Retinal pigment epithelial cell (primary cell): ENCODE data around the gene POLR2J3.
A peak's percentile ranks its signal among the peaks of the same experiment; 100 is the strongest.
"Not testable (repeated sequence)": the region's sequence is repeated elsewhere in the genome, so short reads cannot be mapped to it uniquely, and the experiment has no call there.

ENCODE experiments used
- DNase-seq: peaks from one replicate; pipeline ENCODE4 v3.0.0-alpha.2; 2010; ENCODE audit warnings: low read depth
- H3K4me3 ChIP-seq: 2 replicates; pipeline ENCODE4 v1.5.1; 2011; ENCODE audit warnings: mild to moderate bottlenecking, low read length, control low read depth, moderate library complexity
- CTCF ChIP-seq: conservative IDR thresholded peaks from 2 replicates; pipeline ENCODE4 v1.5.1; 2011; ENCODE audit warnings: low read depth, low read length, control low read depth, inconsistent platforms

POLR2J3 gene

GRCh38 chr7:102572261-102573239 is at the start of gene POLR2J3:
Gene POLR2J3, minus strand, starts transcription at chr7:102572583. Its CDS starts 62 bp downstream, at chr7:102572521.
- TF ChIP-seq CTCF, result peak; percentile 13
- H3K4me3 ChIP-seq, result peak within 1 kb of the TSS; percentile 58
- not testable (repeated sequence) for DNase-seq

GRCh38 chr7:102618122-102618521 is 45.7 kb upstream of the POLR2J3 start:
- H3K4me3 ChIP-seq, DNase-seq: not testable (repeated sequence)

- H3K4me3 ChIP-seq, result peak within 1 kb of the TSS; percentile 27
- not testable (repeated sequence) for DNase-seq
Observed at GRCh38 chr7:102616507-102617125, 44.2 kb upstream of the POLR2J3 start, which contains the start of gene RASA4. Gene RASA4, minus strand, starts transcription at chr7:102616756. Its CDS starts 67 bp downstream, at chr7:102616689.

- H3K4me3 ChIP-seq, DNase-seq: not testable (repeated sequence)
Observed at GRCh38 chr7:102615930-102616329, 43.5 kb upstream of the POLR2J3 start.

GRCh38 chr7:102614873-102615272 is 42.5 kb upstream of the POLR2J3 start:
- H3K4me3 ChIP-seq, DNase-seq: not testable (repeated sequence)

- H3K4me3 ChIP-seq, DNase-seq: not testable (repeated sequence)
Observed at GRCh38 chr7:102614346-102614697, 41.9 kb upstream of the POLR2J3 start.

GRCh38 chr7:102613575-102614345 is 41.4 kb upstream of the POLR2J3 start:
- not testable (repeated sequence) for H3K4me3 ChIP-seq, DNase-seq

GRCh38 chr7:102611675-102612325 is 39.4 kb upstream of the POLR2J3 start:
- DNase-seq, H3K4me3 ChIP-seq: not testable (repeated sequence)

- DNase-seq, H3K4me3 ChIP-seq: not testable (repeated sequence)
Observed at GRCh38 chr7:102611013-102611674, 38.8 kb upstream of the POLR2J3 start.

GRCh38 chr7:102610441-102610840 is 38.1 kb upstream of the POLR2J3 start:
- DNase-seq, H3K4me3 ChIP-seq: not testable (repeated sequence)

GRCh38 chr7:102609734-102610133 is 37.4 kb upstream of the POLR2J3 start:
- not testable (repeated sequence) for DNase-seq, H3K4me3 ChIP-seq

GRCh38 chr7:102606848-102607247 is 34.5 kb upstream of the POLR2J3 start:
- DNase-seq, H3K4me3 ChIP-seq: not testable (repeated sequence)

GRCh38 chr7:102604431-102605145 is 32.2 kb upstream of the POLR2J3 start:
- H3K4me3 ChIP-seq, result not testable (repeated sequence)

GRCh38 chr7:102602317-102602716 is 29.9 kb upstream of the POLR2J3 start:
- not testable (repeated sequence) for H3K4me3 ChIP-seq, DNase-seq

More at GRCh38 chr7:102604431-102605145, 32.2 kb upstream of the POLR2J3 start:
- not testable (repeated sequence) for DNase-seq

GRCh38 chr7:102599699-102600098 is 27.3 kb upstream of the POLR2J3 start:
- not testable (repeated sequence) for H3K4me3 ChIP-seq, DNase-seq

GRCh38 chr7:102596036-102596435 is 23.7 kb upstream of the POLR2J3 start:
- not testable (repeated sequence) for H3K4me3 ChIP-seq, DNase-seq
